GM12874 (cell line): Measurements from ENCODE around the gene OR6M1.

ENCODE experiments used
- CTCF ChIP-seq: IDR thresholded peaks from 2 replicates; pipeline ENCODE4 v1.5.1; 2011; ENCODE audit warnings: low read depth, mild to moderate bottlenecking, control low read depth, low read length, moderate library complexity; ENCODE audit not compliant: insufficient read depth

Gene OR6M1

GRCh38 chr11:123838199-123838598 lies 32.0 kb upstream of the OR6M1 start:
- no peak for TF ChIP-seq CTCF

- no peak for TF ChIP-seq CTCF
Observed at GRCh38 chr11:123833095-123833494, 26.9 kb upstream of the OR6M1 start.

GRCh38 chr11:123829745-123830144 lies 23.6 kb upstream of the OR6M1 start:
- no peak for TF ChIP-seq CTCF

- TF ChIP-seq CTCF: no peak
Observed at GRCh38 chr11:123822599-123822998, 16.4 kb upstream of the OR6M1 start.

GRCh38 chr11:123822032-123822431 lies 15.9 kb upstream of the OR6M1 start:
- no peak for TF ChIP-seq CTCF

- TF ChIP-seq CTCF: no peak
Observed at GRCh38 chr11:123815122-123815521, 9.0 kb upstream of the OR6M1 start.

- no peak for TF ChIP-seq CTCF
Observed at GRCh38 chr11:123801765-123802164, 4.4 kb downstream of the OR6M1 start.

GRCh38 chr11:123800036-123800435 lies 6.1 kb downstream of the OR6M1 start:
- TF ChIP-seq CTCF: no peak
